OCI-LY3 (cell line): ENCODE measurements around the gene CMPK2.

Source experiments
- EZH2phosphoT487 ChIP-seq: fragments of 200-600 bp; shearing (Covaris generic); IDR thresholded peaks from 2 replicates; pipeline ENCODE4 v1.6.1; 2018; ENCODE audit warnings: antibody characterized with exemption, mixed run types, low read depth
- TF ChIP-seq, protein P1 (sequence below): fragments of 200-600, 300-600 bp; sonication (generic); IDR thresholded peaks from 2 replicates; pipeline ENCODE4 v1.5.1; 2014; ENCODE audit warnings: antibody characterized with exemption, low read length, low read depth

DNA sequence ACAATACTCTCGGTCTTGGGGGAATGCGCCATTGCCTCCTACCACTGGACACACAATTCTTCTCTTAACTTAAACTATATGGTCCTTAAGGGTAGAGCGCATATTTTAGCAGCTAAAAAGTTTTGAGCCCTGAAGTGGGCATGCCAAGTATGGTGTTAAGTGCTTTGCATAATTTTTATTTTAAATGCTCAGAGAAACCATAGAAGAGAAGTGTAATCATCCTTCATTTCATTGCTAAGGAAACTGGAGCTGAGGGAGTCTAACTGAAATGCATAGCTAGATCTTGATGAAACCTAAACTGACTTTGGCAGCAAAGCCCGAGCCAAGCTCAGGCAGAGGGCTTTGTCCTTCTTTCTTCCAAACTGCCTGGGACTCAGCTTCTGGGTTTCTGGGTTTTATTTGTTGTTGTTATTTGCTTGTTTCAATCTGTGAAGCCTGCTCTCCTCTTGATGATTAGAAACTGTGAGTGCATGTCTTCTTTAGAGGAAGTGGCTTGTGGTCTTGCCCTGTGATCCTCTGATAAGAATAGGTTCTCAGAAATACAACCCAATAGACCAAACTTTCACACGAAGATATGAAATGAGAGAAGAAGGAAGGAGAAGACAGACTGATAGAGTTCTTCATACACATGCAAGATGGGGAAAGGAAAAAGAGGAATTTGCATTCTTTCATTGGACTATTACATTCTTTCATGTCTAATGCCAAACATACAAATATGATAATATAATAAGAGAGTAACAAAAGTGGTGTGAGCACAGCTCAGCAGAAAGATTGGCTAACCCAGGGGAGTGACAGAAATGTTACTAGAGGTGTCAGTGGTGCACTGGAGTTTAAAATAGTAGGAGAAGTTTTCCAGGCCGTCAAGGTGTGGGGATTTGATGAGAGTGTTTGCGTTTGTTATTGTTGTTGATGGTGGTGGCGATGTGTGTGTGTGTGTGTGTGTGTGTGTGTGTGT lies 44.0 kb upstream of the CMPK2 start:
- TF ChIP-seq, protein P1, sequence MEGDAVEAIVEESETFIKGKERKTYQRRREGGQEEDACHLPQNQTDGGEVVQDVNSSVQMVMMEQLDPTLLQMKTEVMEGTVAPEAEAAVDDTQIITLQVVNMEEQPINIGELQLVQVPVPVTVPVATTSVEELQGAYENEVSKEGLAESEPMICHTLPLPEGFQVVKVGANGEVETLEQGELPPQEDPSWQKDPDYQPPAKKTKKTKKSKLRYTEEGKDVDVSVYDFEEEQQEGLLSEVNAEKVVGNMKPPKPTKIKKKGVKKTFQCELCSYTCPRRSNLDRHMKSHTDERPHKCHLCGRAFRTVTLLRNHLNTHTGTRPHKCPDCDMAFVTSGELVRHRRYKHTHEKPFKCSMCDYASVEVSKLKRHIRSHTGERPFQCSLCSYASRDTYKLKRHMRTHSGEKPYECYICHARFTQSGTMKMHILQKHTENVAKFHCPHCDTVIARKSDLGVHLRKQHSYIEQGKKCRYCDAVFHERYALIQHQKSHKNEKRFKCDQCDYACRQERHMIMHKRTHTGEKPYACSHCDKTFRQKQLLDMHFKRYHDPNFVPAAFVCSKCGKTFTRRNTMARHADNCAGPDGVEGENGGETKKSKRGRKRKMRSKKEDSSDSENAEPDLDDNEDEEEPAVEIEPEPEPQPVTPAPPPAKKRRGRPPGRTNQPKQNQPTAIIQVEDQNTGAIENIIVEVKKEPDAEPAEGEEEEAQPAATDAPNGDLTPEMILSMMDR: no peak
- no peak for TF ChIP-seq EZH2phosphoT487
